ENCODE results near the gene GRID1.

GRCh38 chr10:86220626-86221025 is 146.0 kb downstream of the GRID1 start:
- TF ChIP-seq CTCF (IDR thresholded peaks at IDR 0.05) (no peak), POLR2A (IDR thresholded peaks at IDR 0.05) (no peak)
